Upper lobe of left lung (tissue), 4 donors: ENCODE measurements around the gene OR52D1.

Source experiments
- EP300 ChIP-seq, 4 donors: sonication (generic); formaldehyde crosslinking; IDR thresholded peaks; one replicate each; pipeline ENCODE4 v1.5.1; 2017; ENCODE audit warnings: antibody characterized with exemption in 4 of 4, control low read depth in 2 of 4
- POLR2A ChIP-seq, 4 donors: fragments of 450-650 bp; IDR thresholded peaks; one replicate each; pipeline ENCODE4 v1.5.1; 2016 to 2017; ENCODE audit warnings: antibody characterized with exemption in 4 of 4, mild to moderate bottlenecking in 2 of 4
- POLR2AphosphoS5 ChIP-seq, 2 donors: sonication (generic); formaldehyde crosslinking; IDR thresholded peaks; one replicate each; pipeline ENCODE4 v1.5.1; 2017; ENCODE audit warnings: antibody characterized with exemption in 2 of 2
- TF ChIP-seq, protein P1 (sequence below), 6 experiments: fragments of 450-650 bp in 4 of 6; fragments of 200-600 bp in 2 of 6; sonication (generic) in 2 of 6; IDR thresholded peaks; one replicate each; pipeline ENCODE4 v1.5.1; 2016 to 2019; ENCODE audit warnings: antibody characterized with exemption in 6 of 6

- TF ChIP-seq, protein P1, sequence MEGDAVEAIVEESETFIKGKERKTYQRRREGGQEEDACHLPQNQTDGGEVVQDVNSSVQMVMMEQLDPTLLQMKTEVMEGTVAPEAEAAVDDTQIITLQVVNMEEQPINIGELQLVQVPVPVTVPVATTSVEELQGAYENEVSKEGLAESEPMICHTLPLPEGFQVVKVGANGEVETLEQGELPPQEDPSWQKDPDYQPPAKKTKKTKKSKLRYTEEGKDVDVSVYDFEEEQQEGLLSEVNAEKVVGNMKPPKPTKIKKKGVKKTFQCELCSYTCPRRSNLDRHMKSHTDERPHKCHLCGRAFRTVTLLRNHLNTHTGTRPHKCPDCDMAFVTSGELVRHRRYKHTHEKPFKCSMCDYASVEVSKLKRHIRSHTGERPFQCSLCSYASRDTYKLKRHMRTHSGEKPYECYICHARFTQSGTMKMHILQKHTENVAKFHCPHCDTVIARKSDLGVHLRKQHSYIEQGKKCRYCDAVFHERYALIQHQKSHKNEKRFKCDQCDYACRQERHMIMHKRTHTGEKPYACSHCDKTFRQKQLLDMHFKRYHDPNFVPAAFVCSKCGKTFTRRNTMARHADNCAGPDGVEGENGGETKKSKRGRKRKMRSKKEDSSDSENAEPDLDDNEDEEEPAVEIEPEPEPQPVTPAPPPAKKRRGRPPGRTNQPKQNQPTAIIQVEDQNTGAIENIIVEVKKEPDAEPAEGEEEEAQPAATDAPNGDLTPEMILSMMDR (IDR thresholded peaks at IDR 0.05) = no peak
- no peak for TF ChIP-seq POLR2AphosphoS5 (IDR thresholded peaks at IDR 0.05)
- TF ChIP-seq POLR2A (IDR thresholded peaks at IDR 0.05) = no peak
- TF ChIP-seq EP300 (IDR thresholded peaks at IDR 0.05) = no peak
These were observed 33.8 kb downstream of the OR52D1 start for GRCh38 chr11:5522308-5522707.
